GM08714 (cell line): ENCODE results near the gene NGLY1.

ENCODE experiments used
- H3K4me3 ChIP-seq: fragments of 200-500 bp; sonication (Bioruptor generic); 2 replicates; pipeline ENCODE4 v1.5.1; 2014; ENCODE audit warnings: mild to moderate bottlenecking, low read length, inconsistent platforms
- ZNF274 ChIP-seq: IDR thresholded peaks from 2 replicates; pipeline ENCODE4 v1.6.1; 2012; ENCODE audit warnings: mild to moderate bottlenecking, low read depth, low read length

NGLY1 gene

GRCh38 chr3:25775936-25776335 is 7.3 kb downstream of the NGLY1 start:
- TF ChIP-seq ZNF274 = no peak
- H3K4me3 ChIP-seq = no peak overlapping the region

- no peak for TF ChIP-seq ZNF274
Observed at GRCh38 chr3:25768851-25769250, 14.4 kb downstream of the NGLY1 start.

GRCh38 chr3:25751725-25752124 is 31.5 kb downstream of the NGLY1 start:
- no peak overlapping the region for H3K4me3 ChIP-seq
- no peak for TF ChIP-seq ZNF274

More at GRCh38 chr3:25768851-25769250, 14.4 kb downstream of the NGLY1 start:
- H3K4me3 ChIP-seq = peak overlapping the region; percentile 39; the same call in 1 of the 2 replicates

GRCh38 chr3:25751048-25751447 is 32.2 kb downstream of the NGLY1 start:
- no peak for TF ChIP-seq ZNF274
- H3K4me3 ChIP-seq = no peak overlapping the region

- H3K4me3 ChIP-seq = no peak overlapping the region
- no peak for TF ChIP-seq ZNF274
Observed at GRCh38 chr3:25749031-25749581, 34.1 kb downstream of the NGLY1 start.

GRCh38 chr3:25748189-25748588 is 35.1 kb downstream of the NGLY1 start:
- no peak for TF ChIP-seq ZNF274
- no peak overlapping the region for H3K4me3 ChIP-seq

GRCh38 chr3:25747033-25747432 is 36.2 kb downstream of the NGLY1 start:
- TF ChIP-seq ZNF274 = no peak
- H3K4me3 ChIP-seq = no peak overlapping the region

GRCh38 chr3:25744470-25744869 is 38.8 kb downstream of the NGLY1 start:
- H3K4me3 ChIP-seq = no peak overlapping the region
- no peak for TF ChIP-seq ZNF274

- no peak for TF ChIP-seq ZNF274
Observed at GRCh38 chr3:25728101-25728500, 55.1 kb downstream of the NGLY1 start.

GRCh38 chr3:25727316-25727715 is 55.9 kb downstream of the NGLY1 start:
- H3K4me3 ChIP-seq = no peak overlapping the region

More at GRCh38 chr3:25728101-25728500, 55.1 kb downstream of the NGLY1 start:
- H3K4me3 ChIP-seq = no peak overlapping the region

GRCh38 chr3:25725810-25726209 is 57.4 kb downstream of the NGLY1 start:
- no peak overlapping the region for H3K4me3 ChIP-seq
- no peak for TF ChIP-seq ZNF274

More at GRCh38 chr3:25727316-25727715, 55.9 kb downstream of the NGLY1 start:
- no peak for TF ChIP-seq ZNF274

GRCh38 chr3:25724948-25725645 is 58.1 kb downstream of the NGLY1 start:
- TF ChIP-seq ZNF274 = no peak
- H3K4me3 ChIP-seq = no peak overlapping the region

- no peak for TF ChIP-seq ZNF274
Observed at GRCh38 chr3:25723802-25724201, 59.4 kb downstream of the NGLY1 start.

GRCh38 chr3:25719321-25719720 is 63.9 kb downstream of the NGLY1 start:
- H3K4me3 ChIP-seq = no peak overlapping the region
- no peak for TF ChIP-seq ZNF274

More at GRCh38 chr3:25723802-25724201, 59.4 kb downstream of the NGLY1 start:
- H3K4me3 ChIP-seq = no peak overlapping the region

GRCh38 chr3:25713341-25713985 is 69.8 kb downstream of the NGLY1 start:
- no peak overlapping the region for H3K4me3 ChIP-seq
- no peak for TF ChIP-seq ZNF274
